RWPE1 (cell line): Measurements from ENCODE around the gene SSBP2.

ENCODE experiments used
- CTCF ChIA-PET: fragments of 350-600 bp; sonication (Branson Sonifier 250); formaldehyde crosslinking; extraction: SDS; loops from one replicate; lab custom pipeline; 2021; lab: Yijun Ruan, JAX
- POLR2A ChIA-PET: fragments of 400-600 bp; formaldehyde crosslinking; extraction: SDS; loops from one replicate; lab custom pipeline; 2020; ENCODE audit warnings: antibody characterized with exemption; ENCODE audit not compliant: low non-redundant PET; lab: Yijun Ruan, JAX
- DNase-seq: peaks from one replicate; pipeline ENCODE4 v3.0.0; 2012; ENCODE audit warnings: low spot score
- H3K27ac ChIP-seq: fragments of 450-650 bp; 2 replicates; pipeline ENCODE4 v1.5.1; 2017
- TF ChIP-seq, protein P1 (sequence below): fragments of 450-650 bp; conservative IDR thresholded peaks from 2 replicates; pipeline ENCODE4 v1.5.1; 2017; ENCODE audit warnings: low read depth, mild to moderate bottlenecking

Gene SSBP2

DNA sequence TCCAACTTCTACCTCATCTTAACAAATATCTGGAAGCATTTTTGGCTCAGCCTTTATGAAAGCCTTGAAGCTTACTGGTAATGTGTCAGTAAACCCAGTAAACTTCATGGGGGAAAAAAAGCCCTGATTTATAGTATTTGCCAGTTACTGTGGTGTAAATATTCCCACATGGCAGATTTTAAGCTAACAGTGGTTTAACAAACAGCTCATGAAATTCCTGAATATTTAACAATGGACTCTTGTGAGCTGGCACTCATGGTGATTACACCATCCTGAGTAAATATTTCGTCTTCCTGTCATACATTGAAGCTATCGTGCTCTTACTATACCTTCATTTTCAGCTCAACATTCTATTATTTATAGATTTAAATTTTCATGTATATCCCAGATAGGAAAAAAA, 300.0 kb downstream of the SSBP2 start:
- peak; percentile 42 for DNase-seq
- ChIA-PET CTCF (interaction anchor here (0.6 to 0.7 kb wide), 3 partner anchors 120 to 774 kb away, joined by 3 to 4 read pairs (median 3); no protein-coding TSS in a partner anchor), POLR2A (no interaction called here)
- H3K27ac ChIP-seq: no peak overlapping the region
- TF ChIP-seq, protein P1, sequence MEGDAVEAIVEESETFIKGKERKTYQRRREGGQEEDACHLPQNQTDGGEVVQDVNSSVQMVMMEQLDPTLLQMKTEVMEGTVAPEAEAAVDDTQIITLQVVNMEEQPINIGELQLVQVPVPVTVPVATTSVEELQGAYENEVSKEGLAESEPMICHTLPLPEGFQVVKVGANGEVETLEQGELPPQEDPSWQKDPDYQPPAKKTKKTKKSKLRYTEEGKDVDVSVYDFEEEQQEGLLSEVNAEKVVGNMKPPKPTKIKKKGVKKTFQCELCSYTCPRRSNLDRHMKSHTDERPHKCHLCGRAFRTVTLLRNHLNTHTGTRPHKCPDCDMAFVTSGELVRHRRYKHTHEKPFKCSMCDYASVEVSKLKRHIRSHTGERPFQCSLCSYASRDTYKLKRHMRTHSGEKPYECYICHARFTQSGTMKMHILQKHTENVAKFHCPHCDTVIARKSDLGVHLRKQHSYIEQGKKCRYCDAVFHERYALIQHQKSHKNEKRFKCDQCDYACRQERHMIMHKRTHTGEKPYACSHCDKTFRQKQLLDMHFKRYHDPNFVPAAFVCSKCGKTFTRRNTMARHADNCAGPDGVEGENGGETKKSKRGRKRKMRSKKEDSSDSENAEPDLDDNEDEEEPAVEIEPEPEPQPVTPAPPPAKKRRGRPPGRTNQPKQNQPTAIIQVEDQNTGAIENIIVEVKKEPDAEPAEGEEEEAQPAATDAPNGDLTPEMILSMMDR: no peak

DNA sequence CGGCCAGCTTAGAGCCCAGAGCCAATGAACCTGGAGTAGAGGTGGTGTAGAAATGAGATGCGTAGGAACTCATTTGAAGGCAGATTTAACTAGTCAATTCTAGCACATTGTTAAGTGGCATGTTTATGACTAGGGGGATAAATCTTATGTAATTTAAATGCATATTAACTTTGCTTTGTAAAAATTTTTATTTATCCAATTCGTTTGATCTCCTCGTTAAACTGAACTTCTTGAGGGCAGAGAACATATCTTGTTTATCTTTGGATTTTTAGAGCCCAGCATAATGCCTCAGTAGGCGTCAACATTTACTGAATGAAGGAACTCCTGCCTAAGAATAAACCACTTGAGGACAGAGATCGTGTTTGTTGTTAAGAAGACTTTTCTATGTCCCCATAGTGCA, 315.9 kb downstream of the SSBP2 start:
- ChIA-PET POLR2A (no interaction called here), CTCF (no interaction called here)
- TF ChIP-seq, protein P1: no peak
- no peak for DNase-seq
- no peak overlapping the region for H3K27ac ChIP-seq

DNA sequence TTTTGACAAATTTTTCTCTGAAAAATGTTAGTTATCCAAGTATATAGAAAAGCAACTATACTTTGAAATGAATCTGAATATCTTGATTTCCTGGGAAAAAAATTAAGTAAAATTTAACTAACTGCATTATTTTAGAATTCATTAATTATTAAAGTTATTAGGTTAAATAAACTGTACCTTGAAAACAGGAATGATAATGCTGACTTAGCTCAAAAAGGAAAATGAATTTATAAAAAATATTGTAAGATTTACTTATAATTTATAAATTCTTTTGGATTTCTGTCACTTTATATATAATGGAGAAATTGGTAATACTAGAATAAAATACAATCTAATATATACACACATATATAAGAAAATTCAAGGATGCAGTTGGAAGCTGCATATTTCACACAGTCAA, 320.9 kb downstream of the SSBP2 start:
- ChIA-PET CTCF (interaction anchor here (0.8 kb wide), 1 partner anchor 497 kb away, joined by 7 read pairs; no protein-coding TSS in a partner anchor), POLR2A (no interaction called here)
- no peak for DNase-seq
- no peak overlapping the region for H3K27ac ChIP-seq
- TF ChIP-seq, protein P1: no peak

DNA sequence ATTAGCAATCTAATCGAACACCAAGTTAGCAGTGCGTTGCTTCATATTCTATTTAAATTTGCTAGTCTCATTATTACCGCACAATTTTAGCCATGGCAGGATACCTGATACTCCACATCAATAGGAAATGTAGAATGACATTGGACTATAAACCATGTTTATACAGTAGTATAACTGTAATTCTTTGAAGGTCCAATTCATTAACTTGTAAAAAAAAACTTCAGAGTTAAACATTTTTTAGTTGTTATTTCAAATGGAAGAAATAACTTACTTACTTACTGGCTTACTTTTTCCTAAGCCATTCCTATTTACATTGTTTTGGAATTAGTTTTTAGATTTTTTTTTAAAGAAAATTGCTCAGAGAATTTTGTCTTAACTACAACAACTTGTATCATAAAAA, 321.5 kb downstream of the SSBP2 start:
- POLR2A ChIA-PET: no interaction called here
- TF ChIP-seq, protein P1: no peak
- H3K27ac ChIP-seq: no peak overlapping the region
- CTCF ChIA-PET: interaction anchor here (0.5 to 0.8 kb wide), 2 partner anchors 496 to 521 kb away, joined by 3 to 7 read pairs; no protein-coding TSS in a partner anchor
- DNase-seq: no peak

DNA sequence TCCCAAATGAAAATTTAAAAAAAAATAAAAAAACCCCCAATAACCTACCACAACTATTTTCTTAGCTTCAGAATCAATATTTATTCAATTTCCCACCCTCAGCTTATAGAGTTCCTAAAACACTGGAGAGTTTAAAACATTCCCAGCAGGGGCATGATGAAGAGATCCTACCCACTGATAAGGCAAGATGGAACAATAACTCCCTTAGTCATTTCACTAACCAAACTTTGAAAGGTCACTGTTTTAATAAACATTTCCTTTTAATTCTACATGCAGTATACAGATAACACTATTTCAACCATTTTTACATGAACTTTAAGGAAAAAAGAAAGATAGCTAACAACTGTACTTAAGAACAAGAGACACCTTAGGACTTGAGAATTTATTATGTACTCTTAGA, 322.0 kb downstream of the SSBP2 start:
- CTCF ChIA-PET: no interaction called here
- H3K27ac ChIP-seq: no peak overlapping the region
- TF ChIP-seq, protein P1: no peak
- DNase-seq: no peak
- POLR2A ChIA-PET: no interaction called here

DNA sequence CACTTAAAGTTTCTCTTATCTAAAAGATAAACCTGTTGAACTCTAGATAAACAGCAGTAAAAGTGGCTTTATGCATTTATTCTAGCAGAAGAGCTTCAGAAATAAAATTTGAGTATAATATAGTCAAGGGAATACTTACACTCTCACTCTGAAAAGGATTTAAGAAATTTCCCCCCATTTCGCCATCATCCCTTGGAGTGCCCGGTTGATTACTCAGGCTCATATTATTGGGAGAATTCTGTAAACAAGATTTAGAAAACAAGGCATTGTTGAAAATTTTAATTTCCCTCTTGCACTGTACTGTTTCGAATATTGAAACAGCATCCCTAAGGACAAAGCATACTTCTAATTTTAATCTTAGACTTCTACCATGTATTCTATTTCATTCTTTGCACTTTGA, 322.5 kb downstream of the SSBP2 start:
- CTCF ChIA-PET: no interaction called here
- TF ChIP-seq, protein P1: no peak
- no peak for DNase-seq
- POLR2A ChIA-PET: no interaction called here
- H3K27ac ChIP-seq: no peak overlapping the region
